EH (cell line): Measurements from ENCODE around the gene CHKB.

Experiments used
- DNase-seq: peaks from one replicate; pipeline ENCODE4 v3.0.0-alpha.2; 2015; ENCODE audit warnings: low read depth

The CHKB gene

GRCh38 chr22:50572965-50573364 lies 9.7 kb downstream of the CHKB start:
- DNase-seq: no peak

- no peak for DNase-seq
Observed at GRCh38 chr22:50571264-50572175, 11.1 kb downstream of the CHKB start.

GRCh38 chr22:50570861-50571260 lies 11.8 kb downstream of the CHKB start:
- no peak for DNase-seq

- no peak for DNase-seq
Observed at GRCh38 chr22:50569896-50570535, 12.6 kb downstream of the CHKB start.

GRCh38 chr22:50569041-50569459 lies 13.6 kb downstream of the CHKB start:
- DNase-seq: no peak

GRCh38 chr22:50568626-50569025 lies 14.0 kb downstream of the CHKB start:
- no peak for DNase-seq

GRCh38 chr22:50567721-50568252 lies 14.9 kb downstream of the CHKB start:
- no peak for DNase-seq

- DNase-seq: no peak
Observed at GRCh38 chr22:50564289-50564688, 18.4 kb downstream of the CHKB start.

- DNase-seq: no peak
Observed at GRCh38 chr22:50563413-50564160, 19.1 kb downstream of the CHKB start.

- DNase-seq: peak; percentile 91
Observed at GRCh38 chr22:50562523-50563412, 19.9 kb downstream of the CHKB start, which contains the start of gene SYCE3. Gene SYCE3 (minus strand): TSS chr22:50562919. CDS start chr22:50556405, 6,514 bp downstream.

GRCh38 chr22:50561401-50562358 lies 21.0 kb downstream of the CHKB start:
- no peak for DNase-seq

- no peak for DNase-seq
Observed at GRCh38 chr22:50560034-50560433, 22.6 kb downstream of the CHKB start.

GRCh38 chr22:50556703-50557102 lies 25.9 kb downstream of the CHKB start:
- DNase-seq: no peak

GRCh38 chr22:50553310-50553709 lies 29.3 kb downstream of the CHKB start:
- DNase-seq: no peak

GRCh38 chr22:50551160-50551752 lies 31.4 kb downstream of the CHKB start:
- DNase-seq: no peak

- DNase-seq: no peak
Observed at GRCh38 chr22:50550395-50550794, 32.3 kb downstream of the CHKB start.

- DNase-seq: no peak
Observed at GRCh38 chr22:50548921-50549790, 33.5 kb downstream of the CHKB start.

- DNase-seq: no peak
Observed at GRCh38 chr22:50548040-50548920, 34.4 kb downstream of the CHKB start.
